ENCODE results near the gene HIC2.
"Not testable (repeated sequence)": the region's sequence is repeated elsewhere in the genome, so short reads cannot be mapped to it uniquely, and the experiment has no call there.

The HIC2 gene

DNA sequence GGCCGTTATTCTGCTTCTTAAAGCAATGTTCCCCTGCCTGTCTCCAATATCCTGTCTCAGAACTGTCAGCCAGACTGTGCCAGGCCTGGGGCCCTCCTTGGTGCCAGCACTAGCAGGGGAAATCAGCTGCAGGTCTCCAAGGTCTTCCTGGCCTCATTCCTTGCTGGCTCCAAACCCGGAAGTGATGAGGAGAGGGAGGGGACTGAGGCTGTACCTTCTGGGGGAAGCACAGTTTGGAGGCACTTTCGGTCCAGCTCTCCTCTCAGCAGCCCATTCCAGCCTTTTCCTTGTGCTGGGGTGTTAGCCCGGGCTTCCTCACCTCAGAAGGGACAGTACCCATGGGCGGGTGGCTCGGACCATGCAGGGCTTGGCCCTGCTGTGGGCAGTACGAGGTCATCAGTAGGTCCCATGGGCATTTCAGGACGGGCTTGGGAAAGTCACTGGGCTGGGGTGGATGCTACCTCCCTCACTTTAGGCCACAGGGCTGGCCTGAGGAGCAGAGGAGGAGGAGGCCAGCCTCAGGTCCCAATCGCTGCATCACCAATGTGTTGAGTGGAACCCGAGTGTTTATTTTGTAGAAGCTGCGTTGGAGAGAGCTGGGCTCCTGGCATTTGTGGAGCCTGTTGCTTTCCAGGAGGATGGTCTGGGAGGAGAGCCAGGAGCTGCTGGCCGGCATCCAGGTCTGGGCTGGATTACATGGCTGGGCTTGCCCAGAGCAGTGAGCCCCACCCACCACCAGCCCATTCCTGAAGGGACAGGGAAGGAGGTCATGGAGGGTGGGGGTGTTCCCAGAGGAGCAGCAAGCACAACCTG is 19.0 kb downstream of the HIC2 start:
- not testable (repeated sequence) for DNase-seq

DNA sequence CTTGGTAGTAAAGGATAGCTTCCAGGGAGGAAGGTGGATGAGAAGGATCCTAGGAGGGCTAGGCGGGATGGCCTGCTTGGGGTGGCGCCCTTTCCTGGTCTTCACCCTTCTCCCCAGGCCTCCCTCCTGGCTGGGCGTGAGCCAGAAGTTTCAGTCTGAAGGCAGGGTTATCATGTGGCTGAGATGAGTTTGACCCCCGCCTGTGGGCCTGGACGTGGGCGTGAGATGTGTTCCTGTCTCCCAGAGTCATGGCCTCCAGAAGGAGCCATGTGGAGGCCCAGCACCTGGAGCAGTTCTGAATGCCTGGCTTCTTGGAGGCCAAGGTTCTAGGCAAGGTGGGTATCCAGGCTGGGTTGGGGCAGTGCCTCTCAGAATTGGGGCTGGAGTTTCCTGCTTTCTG is 20.8 kb downstream of the HIC2 start:
- not testable (repeated sequence) for DNase-seq

DNA sequence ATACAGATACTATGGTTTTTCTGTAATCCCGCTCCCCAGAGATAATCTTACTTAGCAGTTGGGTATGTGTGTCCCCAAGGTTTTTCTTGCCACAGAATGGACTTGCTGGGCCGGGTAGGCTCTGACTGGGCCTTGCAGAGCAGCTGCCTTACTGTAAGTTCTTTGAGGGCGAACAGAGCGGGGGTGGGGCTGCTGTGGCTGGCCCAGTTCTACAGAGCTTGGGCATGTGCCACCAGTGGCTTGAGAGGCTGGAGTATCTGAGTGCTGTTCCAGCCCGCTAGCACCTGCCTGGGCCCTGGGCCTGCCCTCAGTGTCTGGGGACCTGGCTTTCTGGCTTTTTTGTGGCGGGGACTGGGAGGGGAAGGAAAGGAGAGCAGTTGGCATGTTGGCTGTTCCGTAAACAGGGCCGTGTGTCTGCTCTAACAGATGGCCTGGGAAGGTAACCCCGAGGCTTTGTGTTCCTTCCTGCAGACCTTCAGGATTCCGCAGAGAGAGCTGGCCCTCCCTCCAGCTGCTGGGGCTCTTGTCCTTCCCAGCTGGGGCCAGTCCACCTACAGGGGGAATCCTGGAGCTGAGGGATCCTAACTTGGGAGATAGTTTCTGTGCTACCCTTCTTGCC is 23.0 kb downstream of the HIC2 start:
- DNase-seq: not testable (repeated sequence)

DNA sequence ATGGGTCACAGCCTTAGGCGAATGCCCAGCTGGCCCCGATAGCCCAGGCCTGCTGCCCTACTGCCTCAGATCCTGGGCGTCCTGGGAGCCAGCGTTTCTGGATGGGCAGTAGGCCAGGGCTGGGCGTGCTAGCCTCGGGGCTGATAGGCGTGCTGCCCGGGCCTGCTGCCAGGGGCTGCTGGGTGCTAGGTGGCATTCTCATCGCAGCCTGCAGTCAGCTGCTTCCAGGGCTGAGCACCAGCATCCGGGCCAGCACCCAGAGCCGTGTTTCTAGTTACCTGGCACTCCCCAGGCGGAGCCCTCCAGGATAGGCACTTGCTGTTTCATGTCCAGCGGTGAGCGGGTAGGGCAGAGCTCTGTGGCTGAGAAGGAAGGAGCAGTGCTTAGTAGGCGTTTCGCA is 23.5 kb downstream of the HIC2 start:
- not testable (repeated sequence) for DNase-seq

DNA sequence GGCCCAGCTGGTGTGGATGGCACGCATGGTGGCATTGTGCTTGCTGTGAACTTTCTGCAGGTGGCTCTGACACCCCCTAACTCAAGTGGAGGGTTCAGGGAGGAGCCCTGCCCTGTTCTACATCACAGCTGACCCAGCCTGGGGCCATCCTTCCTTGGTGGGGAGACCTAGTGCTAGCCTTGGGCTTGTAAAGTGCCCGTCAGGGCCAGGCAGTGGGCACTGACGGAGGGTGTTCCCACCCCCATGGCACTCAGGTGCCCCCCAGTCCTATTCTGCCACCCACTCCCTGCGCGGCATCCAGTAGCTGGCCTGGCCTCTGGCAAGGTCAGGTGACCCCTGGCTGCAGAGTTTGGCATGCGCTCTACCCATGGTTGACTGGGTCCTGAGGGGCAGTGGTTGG is 24.0 kb downstream of the HIC2 start:
- not testable (repeated sequence) for DNase-seq

DNA sequence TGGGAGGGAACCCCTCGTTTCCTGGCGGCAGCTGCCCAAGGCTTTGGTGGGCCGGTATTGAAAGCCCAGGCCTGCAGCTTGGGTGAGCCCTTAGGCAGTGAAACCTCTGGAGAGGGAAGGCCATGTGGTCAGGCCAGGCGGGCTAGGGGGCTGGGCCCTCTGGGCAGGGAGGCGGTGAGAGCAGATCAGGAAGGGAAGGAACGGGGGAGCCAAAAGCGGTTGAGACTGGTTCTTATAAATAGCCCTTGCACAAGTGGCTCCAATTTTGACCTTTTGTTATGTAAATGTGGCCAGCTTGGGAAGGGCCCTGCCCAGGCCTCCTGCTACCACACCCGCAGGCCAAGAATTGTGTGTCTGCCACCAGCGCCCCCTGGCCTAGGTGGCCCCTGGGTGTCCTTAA is 25.0 kb downstream of the HIC2 start:
- DNase-seq: not testable (repeated sequence)

DNA sequence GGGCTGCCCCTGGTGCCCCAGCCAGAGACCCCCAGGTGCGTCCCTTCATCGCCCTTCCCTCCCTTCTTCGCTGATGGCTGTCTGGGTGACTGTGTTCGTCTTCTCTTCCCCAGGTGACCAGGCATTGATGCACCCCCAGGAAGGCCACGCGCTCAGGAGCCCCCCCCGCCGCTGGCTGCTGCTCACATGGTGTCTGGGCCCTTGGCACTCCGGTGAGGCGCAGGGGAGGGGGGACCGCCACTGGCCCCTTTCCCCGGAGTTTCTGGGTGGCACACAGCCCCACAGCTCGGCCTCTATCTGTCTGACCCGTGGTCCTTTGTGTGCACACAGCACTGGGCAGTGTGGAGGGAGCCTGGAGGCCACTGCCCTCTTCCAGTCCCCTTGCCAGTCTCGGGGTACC is 25.5 kb downstream of the HIC2 start:
- not testable (repeated sequence) for DNase-seq

DNA sequence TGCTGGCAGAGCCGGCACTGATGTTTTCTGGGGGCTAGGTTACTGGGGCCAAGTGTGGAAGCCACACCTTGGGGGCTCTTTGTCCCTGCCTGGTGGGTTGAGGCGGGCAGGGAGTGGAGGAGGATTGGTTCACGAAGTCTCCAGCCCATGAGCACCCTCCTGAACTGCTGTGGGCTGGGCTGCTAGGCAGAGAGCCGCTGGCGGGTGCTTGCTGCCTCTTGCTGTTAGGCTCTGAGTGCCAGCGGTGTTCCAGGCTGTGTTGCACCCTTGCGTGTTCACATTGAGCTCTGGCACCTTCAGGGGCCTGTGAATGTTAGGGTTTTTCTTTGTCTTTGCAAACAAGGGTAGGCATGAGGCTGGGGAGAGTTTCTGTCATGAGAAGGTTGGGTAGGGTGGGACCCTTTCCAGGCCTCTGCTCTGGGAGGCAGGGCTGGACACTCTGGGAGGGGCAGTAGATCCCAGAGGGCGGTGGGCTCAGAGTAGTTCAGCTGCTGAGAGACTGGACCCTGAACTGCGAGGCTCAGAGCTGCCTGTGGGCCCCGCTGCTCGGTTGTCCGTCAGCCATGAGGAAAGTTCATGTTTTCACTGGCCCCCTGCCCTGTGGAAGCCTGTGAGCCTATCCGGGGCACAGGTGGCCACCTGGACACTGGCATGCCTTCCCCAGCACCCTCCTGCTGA is 26.0 kb downstream of the HIC2 start:
- DNase-seq: no peak

DNA sequence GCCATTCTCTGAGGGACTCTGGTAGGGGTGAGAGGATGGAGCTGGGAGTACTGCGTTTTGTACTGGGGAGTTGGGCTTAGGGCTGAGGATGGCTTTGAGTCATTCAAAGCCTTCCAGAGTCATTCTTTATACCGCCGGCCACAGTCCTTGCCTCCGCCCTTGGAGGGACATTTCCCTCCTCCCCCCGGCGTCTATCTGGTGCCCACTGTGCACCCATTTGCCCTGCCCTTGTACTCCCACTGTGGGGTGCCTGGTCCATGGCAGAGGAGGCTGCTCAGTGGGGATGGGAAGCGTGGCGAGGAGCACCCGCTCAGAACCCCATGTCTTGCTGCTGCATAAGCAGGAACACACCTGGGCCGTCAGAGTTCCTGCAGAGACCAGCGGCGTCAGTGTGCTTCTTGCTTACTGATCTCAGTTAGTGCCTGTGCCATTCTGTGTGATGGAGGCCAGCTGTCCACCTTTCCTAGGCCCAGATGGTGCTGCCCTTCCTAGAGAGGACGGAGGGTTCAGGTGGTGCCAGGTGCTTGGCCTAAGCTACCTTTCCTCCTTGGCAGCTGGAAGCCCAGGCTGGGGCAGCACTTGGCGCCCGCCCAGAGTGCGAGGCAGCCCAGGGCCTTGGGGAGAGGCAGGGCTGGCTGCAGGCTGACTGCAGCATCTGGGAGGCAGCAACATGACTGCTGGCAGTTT is 26.7 kb downstream of the HIC2 start:
- no peak for DNase-seq

DNA sequence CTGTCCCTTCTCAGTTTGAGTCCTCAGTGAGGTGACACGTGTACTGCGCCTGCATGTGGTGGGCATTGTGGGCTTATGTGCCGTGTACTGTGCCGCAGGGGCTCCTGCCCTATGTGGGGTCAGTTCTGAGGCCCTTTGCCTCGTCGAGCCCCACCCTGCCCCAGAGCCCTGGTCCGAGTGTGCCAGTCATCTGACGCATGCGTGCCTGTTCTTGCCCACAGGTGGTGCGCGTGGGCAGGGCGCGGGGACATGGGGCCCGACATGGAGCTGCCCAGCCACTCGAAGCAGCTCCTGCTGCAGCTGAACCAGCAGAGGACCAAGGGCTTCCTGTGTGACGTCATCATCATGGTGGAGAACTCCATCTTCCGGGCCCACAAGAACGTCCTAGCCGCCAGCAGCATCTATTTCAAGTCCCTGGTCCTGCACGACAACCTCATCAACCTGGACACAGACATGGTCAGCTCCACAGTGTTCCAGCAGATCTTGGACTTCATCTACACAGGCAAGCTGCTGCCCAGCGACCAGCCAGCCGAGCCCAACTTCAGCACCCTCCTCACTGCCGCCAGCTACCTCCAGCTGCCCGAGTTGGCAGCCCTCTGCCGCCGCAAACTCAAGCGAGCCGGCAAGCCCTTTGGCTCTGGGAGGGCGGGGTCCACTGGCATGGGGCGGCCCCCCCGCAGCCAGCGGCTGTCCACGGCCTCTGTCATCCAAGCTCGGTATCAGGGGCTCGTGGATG is 27.7 kb downstream of the HIC2 start:
- DNase-seq: no peak

DNA sequence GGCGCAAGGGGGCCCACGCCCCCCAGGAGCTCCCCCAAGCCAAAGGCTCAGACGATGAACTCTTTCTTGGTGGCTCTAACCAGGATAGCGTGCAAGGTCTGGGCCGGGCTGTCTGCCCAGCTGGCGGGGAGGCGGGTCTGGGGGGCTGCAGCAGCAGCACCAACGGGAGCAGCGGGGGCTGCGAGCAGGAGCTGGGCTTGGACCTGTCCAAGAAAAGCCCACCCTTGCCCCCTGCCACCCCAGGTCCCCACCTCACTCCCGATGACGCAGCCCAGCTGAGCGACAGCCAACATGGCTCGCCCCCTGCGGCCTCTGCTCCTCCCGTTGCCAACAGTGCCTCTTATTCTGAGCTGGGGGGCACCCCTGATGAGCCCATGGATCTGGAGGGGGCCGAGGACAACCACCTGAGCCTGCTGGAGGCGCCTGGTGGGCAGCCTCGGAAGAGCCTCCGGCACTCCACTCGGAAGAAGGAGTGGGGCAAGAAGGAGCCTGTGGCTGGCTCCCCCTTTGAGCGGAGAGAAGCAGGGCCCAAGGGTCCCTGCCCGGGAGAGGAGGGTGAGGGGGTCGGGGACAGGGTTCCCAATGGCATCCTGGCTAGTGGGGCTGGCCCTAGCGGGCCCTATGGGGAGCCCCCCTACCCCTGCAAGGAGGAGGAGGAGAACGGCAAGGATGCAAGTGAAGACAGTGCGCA is 28.4 kb downstream of the HIC2 start:
- DNase-seq: no peak

DNA sequence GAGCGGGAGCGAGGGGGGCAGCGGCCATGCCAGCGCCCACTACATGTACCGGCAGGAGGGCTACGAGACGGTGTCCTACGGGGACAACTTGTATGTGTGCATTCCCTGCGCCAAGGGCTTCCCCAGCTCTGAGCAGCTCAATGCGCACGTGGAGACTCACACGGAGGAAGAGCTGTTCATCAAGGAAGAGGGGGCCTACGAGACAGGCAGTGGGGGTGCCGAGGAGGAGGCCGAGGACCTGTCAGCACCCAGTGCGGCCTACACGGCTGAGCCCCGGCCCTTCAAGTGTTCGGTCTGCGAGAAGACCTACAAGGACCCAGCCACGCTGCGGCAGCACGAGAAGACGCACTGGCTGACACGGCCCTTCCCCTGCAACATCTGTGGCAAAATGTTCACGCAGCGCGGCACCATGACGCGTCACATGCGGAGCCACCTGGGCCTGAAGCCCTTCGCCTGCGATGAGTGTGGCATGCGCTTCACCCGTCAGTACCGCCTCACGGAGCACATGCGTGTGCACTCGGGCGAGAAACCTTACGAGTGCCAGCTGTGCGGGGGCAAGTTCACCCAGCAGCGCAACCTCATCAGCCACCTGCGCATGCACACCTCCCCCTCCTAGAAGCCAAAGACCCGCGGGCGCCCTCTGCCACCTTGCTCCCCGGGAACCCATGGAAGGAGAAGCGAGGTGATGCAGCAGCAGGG is 29.1 kb downstream of the HIC2 start:
- no peak for DNase-seq

DNA sequence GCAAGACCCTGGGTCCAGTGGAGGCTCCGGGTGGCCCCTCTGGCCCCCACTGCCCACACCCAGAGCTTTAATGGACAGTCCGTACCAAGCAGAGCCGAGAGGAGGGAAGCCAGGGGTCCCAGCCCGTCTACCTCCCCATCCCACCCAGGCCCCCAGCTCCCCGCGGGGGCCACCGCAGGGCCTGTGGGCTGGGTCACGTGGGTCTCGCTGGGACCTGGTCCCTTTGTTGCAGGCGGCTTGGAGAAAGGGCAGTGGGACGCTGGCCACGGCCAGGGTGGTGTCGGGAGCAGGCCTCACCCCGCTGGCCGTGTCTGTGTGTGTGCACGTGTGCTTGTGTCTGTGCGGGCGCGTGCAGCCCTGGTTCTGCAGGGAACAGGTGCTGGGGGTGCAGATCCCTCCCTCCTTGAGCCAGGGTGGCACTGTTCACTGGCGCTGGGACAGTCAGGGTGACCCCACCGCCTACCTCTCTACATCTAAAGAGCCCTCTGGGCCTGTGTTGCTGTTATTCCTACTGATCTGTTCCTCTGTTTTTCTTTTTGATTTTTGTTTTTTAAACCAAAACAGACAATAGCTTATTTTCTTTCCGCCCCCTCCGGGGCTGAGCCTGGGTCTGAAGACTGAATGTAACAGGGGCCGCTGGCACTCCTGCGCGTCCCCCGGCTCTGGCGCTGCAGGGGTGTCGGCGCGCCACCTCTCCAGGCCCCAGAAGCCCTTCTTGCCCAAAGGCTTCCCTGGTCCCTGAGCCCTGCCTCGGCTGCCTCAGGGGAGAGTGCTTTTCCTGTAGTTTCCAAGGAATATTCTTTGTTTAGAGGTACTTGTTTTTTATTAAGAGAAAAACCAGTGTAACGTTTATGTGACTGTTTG is 29.9 kb downstream of the HIC2 start:
- DNase-seq: no peak

DNA sequence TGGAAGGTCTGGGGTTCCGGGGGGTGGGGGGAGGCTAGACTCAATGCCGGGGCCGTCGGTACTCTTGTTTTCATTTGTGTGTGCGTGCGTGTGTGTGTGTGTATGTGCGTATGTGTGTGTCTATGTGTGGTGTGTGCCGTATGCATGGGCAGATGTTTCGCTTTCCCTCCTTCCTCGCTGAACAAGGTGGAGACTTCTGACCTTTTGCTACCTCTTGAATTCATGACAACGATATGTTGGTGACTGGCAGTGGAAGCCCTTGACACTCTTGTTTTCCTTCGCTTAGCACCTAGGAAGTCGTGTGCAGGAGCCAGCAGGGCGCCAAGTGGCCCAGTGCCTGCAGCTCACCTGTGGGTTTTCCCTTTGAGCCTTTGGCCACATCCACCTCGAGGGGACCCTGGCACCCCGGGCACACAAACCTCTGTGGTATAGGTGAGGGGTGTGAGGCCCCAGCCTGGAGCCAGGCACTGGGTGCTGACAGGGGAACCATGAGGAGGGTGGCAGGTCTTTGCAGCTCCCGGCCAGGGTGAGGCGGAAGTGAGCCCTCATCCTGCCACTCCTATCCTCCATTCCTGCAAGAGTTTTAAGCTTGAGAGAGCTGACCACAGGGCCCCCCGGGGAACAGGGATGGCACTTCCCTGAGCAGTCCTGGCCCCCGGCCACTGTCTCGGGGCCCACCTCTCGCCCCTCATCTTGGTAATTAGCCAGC is 30.7 kb downstream of the HIC2 start:
- no peak for DNase-seq

DNA sequence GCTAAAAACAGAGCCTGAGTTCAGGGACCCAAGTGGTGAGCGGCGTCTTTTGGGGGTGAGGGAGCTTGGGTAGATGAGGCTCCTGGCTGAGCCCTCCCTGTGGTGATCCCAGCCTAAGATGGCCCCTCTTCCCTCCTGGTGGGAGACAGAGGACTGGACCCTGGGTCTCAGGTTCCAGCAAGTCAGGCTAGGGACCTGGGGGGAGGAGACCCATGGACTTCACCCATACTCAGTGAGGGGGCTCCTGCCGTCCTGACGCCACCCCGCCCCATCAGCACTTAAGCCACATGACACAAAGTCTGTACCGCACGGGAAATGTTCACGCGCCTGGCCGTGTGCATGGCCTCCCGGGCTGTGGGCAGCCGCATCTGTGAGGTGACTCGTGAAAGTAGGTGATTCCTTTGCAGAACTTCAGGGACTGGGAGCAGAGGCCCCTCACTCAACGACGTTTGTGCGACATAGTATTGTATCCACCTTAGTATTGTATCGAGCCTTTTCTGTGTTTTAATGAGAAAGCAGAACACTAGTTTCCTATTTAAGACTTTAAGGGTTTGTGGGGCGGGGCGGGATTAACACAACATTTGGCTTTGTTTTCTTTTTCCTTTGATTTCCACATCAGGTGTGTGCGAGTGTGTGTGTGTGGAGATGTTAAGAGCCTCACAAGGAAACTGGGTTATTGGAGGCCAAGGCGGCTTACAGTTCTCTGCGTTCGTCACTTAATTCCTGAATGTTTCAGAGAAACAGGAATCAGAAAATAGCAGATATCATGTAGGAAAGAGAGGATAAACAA is 31.7 kb downstream of the HIC2 start:
- no peak for DNase-seq

DNA sequence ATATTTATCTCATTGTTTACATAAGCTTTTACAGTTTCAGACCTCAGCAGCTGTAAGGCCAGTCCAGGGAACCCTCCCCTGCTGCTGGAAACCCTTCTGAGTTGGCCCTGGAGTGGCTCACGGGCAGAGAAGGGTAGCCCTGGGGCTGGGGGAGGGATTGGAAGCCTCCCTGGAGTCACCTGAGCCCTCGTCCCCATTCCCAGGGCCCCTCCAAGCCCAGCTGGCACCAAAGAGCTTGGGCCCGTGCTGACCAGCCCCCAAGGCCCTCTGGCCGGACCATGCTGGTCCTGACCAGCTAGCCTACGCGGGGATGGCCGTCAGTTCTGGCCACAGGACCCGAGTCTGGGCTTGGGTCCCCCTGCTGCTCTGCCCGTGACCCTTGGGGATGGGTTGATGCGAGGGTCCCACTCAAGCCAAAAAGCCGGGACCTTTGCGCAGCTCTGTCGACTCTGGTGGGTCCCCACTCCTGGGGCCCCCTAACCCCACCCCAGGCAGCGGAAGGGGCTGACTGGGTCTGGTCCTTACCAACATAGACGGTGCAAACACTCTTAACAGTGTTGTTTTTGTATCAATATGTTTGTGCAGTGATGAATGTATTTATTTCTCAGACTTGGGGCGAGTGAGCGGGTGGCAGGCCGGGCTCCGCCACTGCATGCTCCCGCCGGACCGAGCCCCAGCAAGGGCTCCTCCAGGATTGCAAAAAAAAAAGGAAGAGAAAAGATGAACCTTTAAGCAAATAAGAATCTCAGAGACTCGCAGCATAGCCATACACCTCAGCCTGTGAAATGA is 32.6 kb downstream of the HIC2 start:
- no peak for DNase-seq

DNA sequence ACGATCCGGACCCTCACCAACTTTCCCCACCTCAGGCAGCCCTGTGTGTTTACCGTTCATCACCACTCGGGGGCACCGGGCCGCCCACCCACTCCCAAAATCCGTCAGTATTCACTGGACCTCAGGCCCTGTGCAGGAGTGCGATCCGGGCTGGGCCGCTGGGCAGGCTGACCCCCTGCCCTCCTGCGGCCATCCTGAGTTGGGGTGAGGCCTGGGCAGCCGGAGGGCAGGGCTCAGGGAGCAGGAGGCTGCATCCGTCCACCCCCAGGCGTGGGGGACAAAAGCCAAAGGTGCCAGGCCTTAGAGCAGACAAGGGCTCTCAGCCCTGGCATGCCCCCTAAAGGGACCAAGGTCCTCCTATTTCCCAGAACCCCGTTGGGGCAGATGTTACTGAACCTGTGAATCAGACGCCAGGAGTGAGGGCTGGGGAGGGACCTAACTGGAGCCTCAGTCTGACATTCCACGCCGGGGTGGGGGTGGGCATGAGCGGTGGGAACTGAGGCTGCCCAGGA is 33.2 kb downstream of the HIC2 start:
- DNase-seq: no peak

DNA sequence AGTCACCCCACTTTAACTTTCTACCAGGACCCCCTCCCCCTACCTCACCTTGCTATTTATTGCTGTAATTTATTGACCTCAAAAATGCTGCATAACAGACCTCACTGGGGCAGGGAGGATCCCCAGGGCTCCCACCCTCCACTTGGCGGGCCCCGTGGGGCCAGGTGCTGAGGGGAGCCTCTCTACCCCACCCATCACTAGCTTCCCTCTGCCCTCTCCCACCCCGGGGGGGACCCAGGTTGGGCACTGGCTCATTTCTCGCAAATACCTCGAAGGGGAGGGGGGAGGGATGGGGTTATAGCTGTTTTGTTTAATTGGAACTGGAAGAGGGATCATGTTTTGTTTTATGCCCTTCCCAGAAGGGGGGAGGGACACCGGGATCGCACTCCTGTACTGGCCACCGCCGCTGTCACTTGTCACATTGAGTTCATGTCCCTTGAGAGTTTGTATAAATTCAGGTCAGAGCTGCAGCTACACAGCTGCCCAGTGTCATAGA is 33.7 kb downstream of the HIC2 start:
- no peak for DNase-seq
